ENCODE measurements around the gene ASCL2.

Gene ASCL2

DNA sequence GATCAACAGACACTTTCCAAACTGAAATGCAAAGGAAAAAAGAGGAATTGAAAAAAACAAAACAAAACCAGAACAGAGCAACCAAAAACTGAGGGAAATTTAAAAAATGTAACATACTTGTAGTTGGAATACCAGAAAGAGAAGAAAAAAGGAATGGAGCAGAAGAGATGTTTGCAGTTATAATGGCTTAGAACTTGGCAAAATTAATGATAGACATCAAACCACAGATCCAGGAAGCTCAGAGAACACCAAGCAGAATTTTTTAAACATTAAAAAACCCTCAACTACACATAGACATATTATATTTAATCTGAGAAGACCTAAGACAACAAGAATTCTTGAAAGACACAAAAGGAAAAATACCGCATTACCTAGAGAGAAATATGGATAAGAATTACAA lies 46.1 kb downstream of the ASCL2 start:
- DNase-seq (ENCODE audit: low read depth) = no peak

DNA sequence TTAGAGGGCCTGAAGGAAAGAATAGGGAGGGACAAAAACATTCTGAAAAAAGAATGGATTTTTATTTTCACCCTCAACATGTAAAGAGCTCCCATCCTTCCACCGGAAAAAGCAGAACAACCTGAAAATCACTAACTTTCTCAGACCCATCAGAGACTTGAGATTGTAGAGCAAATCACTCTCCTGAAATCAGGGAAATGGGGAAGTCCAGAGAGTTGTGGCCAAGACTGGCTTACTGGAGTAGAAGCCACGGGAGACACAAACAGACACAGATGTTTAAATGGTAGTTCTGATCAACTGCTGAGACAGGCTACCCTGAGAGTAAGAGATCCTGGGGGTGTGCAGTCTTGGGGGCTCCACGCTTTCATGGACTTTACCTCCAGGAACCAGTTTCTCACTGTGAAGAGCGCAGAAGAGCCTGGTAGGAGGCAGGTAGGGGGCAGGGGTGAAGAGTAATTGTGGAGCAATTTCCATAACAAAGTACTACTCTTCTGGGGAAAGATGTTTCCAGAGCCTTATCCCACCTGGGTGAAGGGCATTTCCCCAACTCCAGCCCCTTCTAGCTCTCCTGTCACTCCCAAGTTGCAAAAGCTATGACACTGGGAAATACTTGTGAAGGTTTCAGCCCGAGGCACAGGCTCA lies 47.1 kb downstream of the ASCL2 start:
- DNase-seq (ENCODE audit: low read depth) = no peak

DNA sequence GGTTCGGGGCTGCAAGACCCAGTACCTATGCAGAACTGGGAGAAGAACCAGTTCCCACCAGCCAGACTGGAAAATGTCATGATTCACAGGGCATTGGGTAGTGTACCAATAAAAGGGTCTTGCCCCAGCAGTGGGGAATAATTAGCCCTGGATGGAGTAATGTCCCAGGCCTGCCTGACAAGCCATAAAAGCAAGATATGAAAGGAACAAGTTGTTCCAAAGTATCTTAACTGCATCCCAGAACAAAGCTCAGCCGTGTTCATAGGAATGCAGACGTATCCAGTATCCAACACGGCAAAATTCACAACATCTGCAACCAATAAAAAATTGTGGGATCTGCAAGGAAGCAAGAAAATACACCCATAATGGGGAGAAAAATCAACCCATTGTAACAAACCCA lies 47.9 kb downstream of the ASCL2 start:
- DNase-seq (ENCODE audit: low read depth) = no peak

DNA sequence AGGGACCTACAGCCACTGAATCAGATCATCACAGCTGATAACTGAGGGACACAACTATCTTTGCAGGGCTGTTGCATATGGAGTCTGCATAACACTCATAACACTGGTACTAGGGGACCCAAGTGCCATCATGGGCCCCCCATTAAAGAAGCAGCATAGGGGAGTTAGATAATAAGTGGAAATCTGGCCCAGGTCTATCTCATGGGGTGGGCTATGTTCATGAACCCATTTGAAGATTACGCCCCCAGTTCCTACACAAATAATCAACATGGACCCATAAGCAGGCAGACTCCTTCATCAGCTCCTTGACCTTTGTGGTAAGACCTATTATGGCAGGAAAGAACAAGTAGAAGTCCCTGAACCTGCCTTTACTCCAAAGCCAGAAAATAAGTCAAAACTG lies 48.8 kb downstream of the ASCL2 start:
- DNase-seq (ENCODE audit: low read depth) = no peak

DNA sequence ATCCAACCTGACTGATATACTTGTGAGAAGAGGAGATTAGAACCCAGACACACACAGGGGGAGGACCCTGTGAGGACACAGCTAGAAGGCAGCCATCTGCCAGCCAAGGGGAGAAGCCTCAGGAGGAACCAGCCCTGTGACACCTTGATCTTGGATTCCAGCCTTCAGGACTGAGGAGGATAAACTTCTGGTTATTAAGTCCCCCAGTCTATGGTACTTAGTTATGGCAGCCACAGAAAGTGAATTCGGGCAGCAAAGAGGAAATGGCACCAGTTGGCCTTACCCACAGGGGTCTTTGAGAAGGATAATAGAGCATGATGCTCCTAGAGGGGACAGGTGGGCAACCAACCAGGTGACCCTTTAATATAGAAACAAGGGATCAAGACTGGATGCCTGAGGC lies 49.4 kb downstream of the ASCL2 start:
- DNase-seq (ENCODE audit: low read depth) = no peak

DNA sequence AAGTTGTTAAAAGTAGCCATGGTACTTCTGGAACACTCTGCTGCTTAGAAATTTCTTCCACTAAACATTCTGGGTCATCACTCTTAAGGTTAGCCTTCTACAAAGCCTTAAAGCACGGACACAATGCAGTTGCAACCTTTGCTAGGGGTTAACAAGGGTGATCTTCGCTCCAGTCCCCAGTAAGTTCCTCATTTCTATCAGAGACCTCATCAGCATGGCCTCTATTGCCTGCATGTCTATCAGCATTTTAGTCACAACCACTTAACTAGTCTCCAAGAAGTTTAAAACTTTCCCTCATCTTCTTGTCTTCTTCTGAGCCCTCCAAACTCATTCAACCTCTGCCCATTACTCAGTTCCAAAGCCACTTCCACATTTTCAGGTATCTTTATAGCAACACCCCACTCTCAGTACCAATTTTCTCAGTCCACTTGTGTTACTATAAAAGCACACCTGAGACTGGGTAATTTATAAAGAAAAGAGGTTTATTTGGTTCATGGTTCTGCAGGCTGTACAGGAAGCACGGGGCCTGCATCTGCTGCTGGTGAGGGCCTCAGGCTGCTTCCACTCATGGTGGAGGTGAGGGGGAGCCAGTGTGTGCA lies 50.1 kb downstream of the ASCL2 start:
- DNase-seq (ENCODE audit: low read depth) = no peak

DNA sequence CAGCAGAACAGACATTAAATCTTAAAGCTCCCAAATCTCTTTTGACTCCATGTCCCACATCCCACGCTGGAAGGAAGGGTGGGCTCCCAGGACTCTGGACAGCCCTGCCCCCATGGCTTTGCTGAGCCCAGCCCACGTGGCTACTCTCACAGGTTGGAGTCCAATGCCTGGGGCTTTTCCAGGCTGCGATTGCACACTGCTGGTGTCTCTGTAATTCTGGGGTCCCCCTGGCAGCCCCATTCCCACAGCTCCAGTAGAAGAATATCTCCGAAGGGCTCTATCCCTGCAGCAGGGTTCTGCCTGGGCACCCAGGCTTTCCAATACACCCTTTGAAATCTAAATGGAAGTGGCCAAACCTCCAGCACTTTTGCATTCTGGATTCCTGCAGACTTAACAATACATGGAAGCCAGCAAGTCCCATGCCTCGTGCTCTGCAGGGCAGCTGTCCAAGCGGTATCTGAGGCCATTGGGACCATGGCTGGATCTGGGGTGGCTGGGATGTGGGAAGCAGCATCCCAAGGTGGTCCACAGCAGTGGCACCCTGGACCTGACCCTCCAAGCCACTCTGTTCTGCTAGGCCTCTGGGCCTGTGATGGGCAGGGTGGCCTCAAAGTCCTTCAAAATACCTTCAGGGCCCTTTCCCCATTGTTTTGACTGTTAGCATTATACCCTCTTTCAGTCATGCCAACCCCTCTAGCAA lies 50.9 kb downstream of the ASCL2 start:
- DNase-seq (ENCODE audit: low read depth) = no peak
